Gastrocnemius medialis (tissue), 4 donors: Measurements from ENCODE around the gene ARVCF. TPM values are rescaled to one million over a fixed set of nuclear protein-coding genes. Genes with fewer than 3 reads are reported as not detected.
"Not testable (repeated sequence)": the region's sequence is repeated elsewhere in the genome, so short reads cannot be mapped to it uniquely, and the experiment has no call there.

Experiments used
- ATAC-seq, 2 donors: fragments of 150-250 bp; one replicate each; pipeline ENCODE4 v1.9.1; 2016
- DNase-seq, 2 donors: peaks; one replicate each; pipeline ENCODE4 v3.0.0-alpha.2; 2019
- H3K27ac ChIP-seq, 4 donors: fragments of 200-600 bp; sonication (generic); 1 replicate in 1 of 4; 2 replicates in 3 of 4; pipeline ENCODE4 v1.5.1; 2016 to 2018; ENCODE audit warnings: mild to moderate bottlenecking in 2 of 4, moderate library complexity in 1 of 4
- H3K27me3 ChIP-seq, 3 donors: fragments of 200-600 bp; sonication (generic) in 2 of 3; 1 replicate in 1 of 3; 2 replicates in 2 of 3; pipeline versions ENCODE4 v1.5.1 to v1.6.0; 2016 to 2019; ENCODE audit warnings: mild to moderate bottlenecking in 1 of 3, moderate library complexity in 1 of 3
- H3K36me3 ChIP-seq, 2 donors: fragments of 200-600 bp; sonication (generic) in 1 of 2; one replicate each; pipeline ENCODE4 v1.5.1; 2017 to 2018
- H3K4me1 ChIP-seq, 2 donors: fragments of 200-600 bp; sonication (generic) in 1 of 2; one replicate each; pipeline ENCODE4 v1.5.1; 2016 to 2017; ENCODE audit warnings: mild to moderate bottlenecking in 2 of 2
- H3K4me3 ChIP-seq, 4 donors: fragments of 200-600 bp; sonication (generic) in 3 of 4; 1 replicate in 1 of 4; 2 replicates in 3 of 4; pipeline ENCODE4 v1.5.1; 2016 to 2019; ENCODE audit warnings: mild to moderate bottlenecking in 2 of 4
- H3K9me3 ChIP-seq, 3 donors: fragments of 200-600 bp; sonication (generic) in 2 of 3; 1 replicate in 1 of 3; 2 replicates in 2 of 3; pipeline ENCODE4 v1.5.1; 2016 to 2019
- POLR2A ChIP-seq, 2 donors: fragments of 450-650 bp; IDR thresholded peaks; one replicate each; pipeline ENCODE4 v1.6.1; 2017; ENCODE audit warnings: antibody characterized with exemption in 2 of 2, mild to moderate bottlenecking in 2 of 2, moderate library complexity in 2 of 2
- in situ Hi-C, 4 donors: fragments of 200-750 bp; cut with MboI; loops; one replicate each; pipeline versions ENCODE4 v1.15.0 to v1.8.0; 2017; ENCODE audit warnings: low sequenced_read_pairs in 4 of 4
- intact Hi-C: fragments of 100-400 bp; cut with DNase I; formaldehyde crosslinking; loops from one replicate; pipeline ENCODE4 v1.15.1; 2023; ENCODE audit warnings: low total_unique reads
- total RNA-seq, 4 donors: library from RNA; depleted of rRNA; stranded (reverse); fragments of >200 nt; gene quantifications; one replicate each; pipeline versions ENCODE4 v1.1.0 to v1.2.3, GENCODE V29; 2016
- TF ChIP-seq, protein P1 (sequence below), 5 experiments: fragments of 450-650 bp in 3 of 5; fragments of 200-600 bp in 2 of 5; sonication (generic) in 2 of 5; IDR thresholded peaks in 4 of 5; conservative IDR thresholded peaks in 1 of 5; 1 replicate in 4 of 5; 2 replicates in 1 of 5; pipeline ENCODE4 v1.5.1; 2016 to 2019; ENCODE audit warnings: antibody characterized with exemption in 5 of 5, mild to moderate bottlenecking in 3 of 5, moderate library complexity in 3 of 5

ARVCF gene
- total RNA-seq, 4 donors from 2014 or later = 6.9 to 19.6 (median 18.0) TPM

DNA sequence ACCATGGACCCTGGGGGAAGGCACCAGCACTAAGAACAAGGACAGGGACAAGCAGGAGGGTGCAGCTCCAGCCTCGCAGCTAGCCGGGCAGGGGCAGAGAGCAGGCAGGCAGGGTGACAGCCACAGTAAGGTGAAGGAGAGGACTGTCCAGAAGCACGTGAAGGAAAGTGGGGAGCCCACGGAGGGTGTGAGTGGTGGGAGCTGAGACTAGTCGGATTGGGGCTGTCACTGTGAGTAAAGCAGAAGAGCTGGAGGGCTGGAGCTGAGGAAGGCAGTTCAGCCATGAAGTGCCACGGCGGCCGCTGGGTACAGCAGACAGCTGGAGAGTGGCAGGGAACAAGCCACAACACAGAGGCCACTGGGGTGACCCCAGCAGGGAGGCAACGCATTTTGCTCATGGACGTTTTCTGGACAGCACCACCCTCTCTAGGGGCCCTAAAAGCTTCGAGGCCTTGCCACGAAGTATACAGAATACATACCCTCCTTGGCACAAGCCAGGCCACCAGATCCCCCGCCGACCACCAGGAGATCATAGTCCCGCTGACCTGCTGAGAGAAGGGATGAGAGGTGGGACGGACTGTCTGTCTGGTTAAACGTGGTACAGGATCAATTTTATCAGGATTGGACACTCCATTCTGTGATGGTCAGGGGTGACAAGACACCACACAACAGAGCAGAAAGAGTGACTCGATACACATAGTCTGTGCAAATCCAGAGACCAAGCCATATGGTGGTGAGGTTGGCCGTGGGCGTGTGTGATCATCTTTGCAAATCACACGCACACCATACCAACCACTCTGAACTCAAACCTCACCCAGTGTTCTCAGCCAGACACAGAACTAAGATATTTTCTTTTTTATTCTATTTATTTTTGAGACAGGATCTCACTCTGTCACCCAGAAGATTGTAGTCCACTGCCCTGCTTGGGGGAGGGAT, 85.8 kb downstream of the ARVCF start:
- ATAC-seq = no peak

DNA sequence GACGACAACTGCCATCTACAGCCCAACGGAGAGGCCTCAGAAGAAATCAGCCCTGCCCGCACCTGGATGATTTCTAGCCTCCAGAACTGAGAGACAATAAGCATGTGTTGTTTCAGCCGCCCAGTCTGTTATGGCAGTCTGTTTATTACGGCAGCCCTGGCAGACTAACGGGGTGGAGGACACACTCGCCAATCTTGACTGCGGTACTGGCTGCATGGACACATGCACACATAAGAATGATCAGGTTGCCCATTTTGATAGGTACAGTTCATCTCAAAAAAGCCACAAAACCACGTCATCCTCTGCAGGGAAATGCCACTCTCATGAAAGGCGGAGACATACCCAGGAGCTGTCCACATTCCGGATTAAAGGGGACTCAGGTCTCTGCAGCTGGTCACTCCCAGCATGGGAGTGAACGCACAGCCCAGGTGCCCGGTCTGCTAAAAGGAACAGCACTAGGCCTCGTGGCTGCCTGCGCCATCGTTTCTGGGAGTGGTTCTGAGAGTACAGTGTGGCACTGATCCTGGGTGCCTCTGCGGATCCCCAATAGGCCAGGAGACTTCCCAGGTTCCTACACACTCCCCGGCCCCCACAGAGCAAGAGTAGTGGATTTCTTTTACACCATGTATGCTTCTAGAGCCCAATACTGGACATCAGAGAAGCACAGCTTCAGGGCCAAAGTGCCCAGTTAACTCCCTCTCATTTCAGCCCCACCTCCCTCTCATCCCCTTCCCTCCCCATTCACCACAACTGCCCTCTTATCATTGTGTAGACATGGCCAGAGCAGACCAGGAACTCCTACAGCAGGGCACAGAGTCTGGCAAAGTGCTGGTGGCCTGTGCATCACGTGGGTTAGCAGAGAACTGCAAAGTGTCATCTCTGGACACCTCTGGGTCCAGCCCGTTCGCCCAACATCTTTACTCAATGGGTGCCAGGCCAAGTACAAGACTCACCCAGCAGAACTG, 86.8 kb downstream of the ARVCF start:
- H3K9me3 ChIP-seq = no peaks in the 10 kb centered on the region
- no peaks in the 10 kb centered on the region for H3K27me3 ChIP-seq
- ATAC-seq = no peak
- TF ChIP-seq, protein P1, sequence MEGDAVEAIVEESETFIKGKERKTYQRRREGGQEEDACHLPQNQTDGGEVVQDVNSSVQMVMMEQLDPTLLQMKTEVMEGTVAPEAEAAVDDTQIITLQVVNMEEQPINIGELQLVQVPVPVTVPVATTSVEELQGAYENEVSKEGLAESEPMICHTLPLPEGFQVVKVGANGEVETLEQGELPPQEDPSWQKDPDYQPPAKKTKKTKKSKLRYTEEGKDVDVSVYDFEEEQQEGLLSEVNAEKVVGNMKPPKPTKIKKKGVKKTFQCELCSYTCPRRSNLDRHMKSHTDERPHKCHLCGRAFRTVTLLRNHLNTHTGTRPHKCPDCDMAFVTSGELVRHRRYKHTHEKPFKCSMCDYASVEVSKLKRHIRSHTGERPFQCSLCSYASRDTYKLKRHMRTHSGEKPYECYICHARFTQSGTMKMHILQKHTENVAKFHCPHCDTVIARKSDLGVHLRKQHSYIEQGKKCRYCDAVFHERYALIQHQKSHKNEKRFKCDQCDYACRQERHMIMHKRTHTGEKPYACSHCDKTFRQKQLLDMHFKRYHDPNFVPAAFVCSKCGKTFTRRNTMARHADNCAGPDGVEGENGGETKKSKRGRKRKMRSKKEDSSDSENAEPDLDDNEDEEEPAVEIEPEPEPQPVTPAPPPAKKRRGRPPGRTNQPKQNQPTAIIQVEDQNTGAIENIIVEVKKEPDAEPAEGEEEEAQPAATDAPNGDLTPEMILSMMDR (IDR thresholded peaks at IDR 0.05 in 4 of 5, conservative IDR thresholded peaks at IDR 0.05 in 1 of 5) = no peak
- no peak for TF ChIP-seq POLR2A (IDR thresholded peaks at IDR 0.05)
- H3K36me3 ChIP-seq = no peaks in the 10 kb centered on the region
- H3K4me3 ChIP-seq = no peak overlapping the region
- in situ Hi-C loops = no loop called here
- intact Hi-C loops = no loop called here
- DNase-seq = no peak
- no peak overlapping the region for H3K27ac ChIP-seq
- peaks cover 0 to 7% of the 10 kb centered on the region in 2 donors for H3K4me1 ChIP-seq

More for the DNA sequence above, 85.8 kb downstream of the ARVCF start:
- Histone ChIP-seq H3K4me3 (no peak overlapping the region), H3K27ac (no peak overlapping the region), H3K9me3 (no peaks in the 10 kb centered on the region), H3K4me1 (peaks cover 0 to 7% of the 10 kb centered on the region in 2 donors), H3K27me3 (no peaks in the 10 kb centered on the region), H3K36me3 (no peaks in the 10 kb centered on the region)
- in situ Hi-C loops = no loop called here
- intact Hi-C loops = no loop called here
- TF ChIP-seq, protein P1 (IDR thresholded peaks at IDR 0.05 in 4 of 5, conservative IDR thresholded peaks at IDR 0.05 in 1 of 5) = no peak
- TF ChIP-seq POLR2A (IDR thresholded peaks at IDR 0.05) = no peak
- no peak for DNase-seq

DNA sequence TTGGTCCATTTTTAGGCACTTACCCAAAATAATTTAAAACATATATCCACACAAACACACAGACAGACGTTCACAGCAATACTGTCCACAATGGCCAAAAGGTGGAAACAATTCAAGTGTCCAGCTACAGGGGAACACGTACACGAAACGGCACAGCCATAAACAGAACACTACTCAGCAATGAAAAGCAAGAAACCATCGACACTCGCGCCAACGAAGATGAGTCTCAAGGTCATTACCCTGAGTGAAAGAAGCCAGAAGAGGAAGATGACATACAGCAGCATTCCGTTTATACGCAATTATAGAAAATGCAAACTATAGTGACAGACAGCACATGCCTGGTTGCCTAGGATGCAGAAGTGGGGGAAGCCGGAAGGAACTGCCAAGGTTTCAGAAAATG, 88.4 kb downstream of the ARVCF start:
- H3K27ac ChIP-seq = no peak overlapping the region
- no peak for ATAC-seq
- no peaks in the 10 kb centered on the region for H3K9me3 ChIP-seq
- in situ Hi-C loops (no loop called here), intact Hi-C loops (no loop called here)
- no peak overlapping the region for H3K4me3 ChIP-seq
- peaks cover 0 to 7% of the 10 kb centered on the region in 2 donors for H3K4me1 ChIP-seq
- no peak for DNase-seq
- H3K27me3 ChIP-seq = no peaks in the 10 kb centered on the region
- no peaks in the 10 kb centered on the region for H3K36me3 ChIP-seq
- TF ChIP-seq POLR2A (IDR thresholded peaks at IDR 0.05) = no peak

DNA sequence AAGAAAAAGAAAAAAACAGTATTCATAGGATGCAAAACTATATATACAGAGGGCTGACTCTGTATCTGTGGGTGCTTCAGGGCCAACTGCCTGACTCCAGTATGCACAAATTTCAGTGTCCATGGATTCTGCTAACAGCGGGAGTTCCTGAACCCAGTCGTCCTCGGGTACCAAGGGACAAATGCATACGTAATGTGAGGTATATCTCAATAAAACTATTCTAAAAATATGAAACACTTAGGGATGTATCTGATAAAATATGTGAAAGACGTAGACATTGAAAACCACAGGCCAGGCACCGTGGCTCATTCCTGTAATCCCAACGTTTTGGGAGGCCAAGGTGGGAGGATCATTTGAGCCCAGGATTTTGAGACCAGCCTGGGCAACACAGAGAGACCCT, 88.9 kb downstream of the ARVCF start:
- no peak for DNase-seq
- ATAC-seq = no peak
- TF ChIP-seq POLR2A (IDR thresholded peaks at IDR 0.05) = no peak
- TF ChIP-seq, protein P1 (IDR thresholded peaks at IDR 0.05 in 4 of 5, conservative IDR thresholded peaks at IDR 0.05 in 1 of 5) = no peak
- intact Hi-C loops = no loop called here
- Histone ChIP-seq H3K27ac (no peak overlapping the region), H3K9me3 (no peaks in the 10 kb centered on the region), H3K36me3 (no peaks in the 10 kb centered on the region), H3K4me1 (peaks cover 0 to 6% of the 10 kb centered on the region in 2 donors), H3K4me3 (no peak overlapping the region), H3K27me3 (no peaks in the 10 kb centered on the region)
- in situ Hi-C loops = no loop called here

DNA sequence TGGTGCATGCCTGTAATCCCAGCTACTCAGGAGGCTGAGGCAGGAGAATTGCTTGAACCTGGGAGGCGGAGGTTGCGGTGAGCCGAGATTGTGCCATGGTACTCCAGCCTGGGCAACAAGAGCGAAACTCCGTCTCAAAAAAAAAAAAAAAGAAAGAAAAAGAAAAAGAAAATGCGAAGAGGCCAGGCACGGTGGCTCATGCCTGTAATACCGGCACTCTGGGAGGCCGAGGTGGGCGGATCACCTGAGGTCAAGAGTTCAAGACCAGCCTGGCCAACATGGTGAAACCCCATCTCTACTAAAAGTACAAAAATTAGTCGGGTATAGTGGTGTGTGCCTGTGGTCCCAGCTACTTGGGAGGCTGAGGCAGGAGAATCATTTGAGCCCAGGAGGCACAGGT, 90.6 kb downstream of the ARVCF start:
- H3K4me1 ChIP-seq, H3K9me3 ChIP-seq, intact Hi-C loops, H3K27ac ChIP-seq, ATAC-seq, H3K36me3 ChIP-seq, H3K27me3 ChIP-seq, DNase-seq, H3K4me3 ChIP-seq, in situ Hi-C loops: not testable (repeated sequence)
